PC-9 (cell line): ENCODE data around the gene RPL29.

ENCODE experiments used
- CTCF ChIP-seq: fragments of 200-600 bp; sonication (generic); conservative IDR thresholded peaks from 2 replicates; pipeline ENCODE4 v1.6.1; 2017; ENCODE audit warnings: mixed run types, antibody characterized with exemption, mild to moderate bottlenecking, moderate library complexity
- EZH2 ChIP-seq: fragments of 200-600 bp; sonication (generic); IDR thresholded peaks from 2 replicates; pipeline ENCODE4 v1.8.0; 2017; ENCODE audit warnings: antibody characterized with exemption, low read depth

GRCh38 chr3:51968883-51969678 is 26.6 kb downstream of the RPL29 start:
- no peak for TF ChIP-seq CTCF
- TF ChIP-seq EZH2, result no peak
